Peyer's patch (tissue), 4 donors: ENCODE results near the gene SP140.

ENCODE experiments used
- POLR2A ChIP-seq, 2 donors: fragments of 450-650 bp; IDR thresholded peaks; one replicate each; pipeline ENCODE4 v1.5.1; 2017; ENCODE audit warnings: antibody characterized with exemption in 2 of 2, mild to moderate bottlenecking in 2 of 2, moderate library complexity in 2 of 2
- TF ChIP-seq, protein P1 (sequence below), 6 experiments: fragments of 450-650 bp in 4 of 6; fragments of 200-600 bp in 2 of 6; sonication (generic) in 1 of 6; IDR thresholded peaks; one replicate each; pipeline ENCODE4 v1.5.1; 2017 to 2019; ENCODE audit warnings: antibody characterized with exemption in 6 of 6, mild to moderate bottlenecking in 3 of 6, moderate library complexity in 1 of 6

DNA sequence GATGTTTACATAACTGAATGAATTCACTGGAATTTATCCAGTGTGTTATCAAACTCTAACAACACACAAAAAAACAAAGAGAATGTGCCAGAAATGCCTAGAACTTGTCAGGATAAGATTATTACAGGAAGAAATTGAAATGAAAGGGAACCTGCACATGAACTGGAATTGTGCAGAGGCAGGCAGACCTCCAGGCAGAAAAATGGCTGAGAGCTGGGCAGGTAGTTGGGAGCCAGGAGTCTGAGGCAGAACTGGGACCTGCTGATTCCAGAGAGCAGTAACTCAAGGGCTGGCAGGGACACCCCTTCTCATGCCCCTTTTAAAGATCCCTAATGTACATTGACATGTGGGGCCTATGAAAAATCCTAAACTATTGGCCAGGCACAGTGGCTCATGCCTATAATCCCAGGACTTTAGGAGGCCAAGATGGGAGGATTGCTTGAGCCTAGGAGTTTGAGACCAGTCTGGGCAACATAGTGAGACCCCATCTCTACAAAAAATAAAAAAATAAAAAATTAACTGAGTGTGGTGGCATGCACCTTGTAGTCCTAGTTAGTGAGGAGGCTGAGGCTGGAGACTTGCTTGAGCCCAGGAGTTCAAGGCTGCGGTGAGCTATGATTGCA lies 5.1 kb upstream of the SP140 start:
- TF ChIP-seq, protein P1, sequence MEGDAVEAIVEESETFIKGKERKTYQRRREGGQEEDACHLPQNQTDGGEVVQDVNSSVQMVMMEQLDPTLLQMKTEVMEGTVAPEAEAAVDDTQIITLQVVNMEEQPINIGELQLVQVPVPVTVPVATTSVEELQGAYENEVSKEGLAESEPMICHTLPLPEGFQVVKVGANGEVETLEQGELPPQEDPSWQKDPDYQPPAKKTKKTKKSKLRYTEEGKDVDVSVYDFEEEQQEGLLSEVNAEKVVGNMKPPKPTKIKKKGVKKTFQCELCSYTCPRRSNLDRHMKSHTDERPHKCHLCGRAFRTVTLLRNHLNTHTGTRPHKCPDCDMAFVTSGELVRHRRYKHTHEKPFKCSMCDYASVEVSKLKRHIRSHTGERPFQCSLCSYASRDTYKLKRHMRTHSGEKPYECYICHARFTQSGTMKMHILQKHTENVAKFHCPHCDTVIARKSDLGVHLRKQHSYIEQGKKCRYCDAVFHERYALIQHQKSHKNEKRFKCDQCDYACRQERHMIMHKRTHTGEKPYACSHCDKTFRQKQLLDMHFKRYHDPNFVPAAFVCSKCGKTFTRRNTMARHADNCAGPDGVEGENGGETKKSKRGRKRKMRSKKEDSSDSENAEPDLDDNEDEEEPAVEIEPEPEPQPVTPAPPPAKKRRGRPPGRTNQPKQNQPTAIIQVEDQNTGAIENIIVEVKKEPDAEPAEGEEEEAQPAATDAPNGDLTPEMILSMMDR (IDR thresholded peaks at IDR 0.05), result no peak
- no peak for TF ChIP-seq POLR2A (IDR thresholded peaks at IDR 0.05)
